A549 treated with AZD2906 at 1 μM for 4 hours (cell line): Measurements from ENCODE around the gene RAG1. TPM values are rescaled to one million over a fixed set of nuclear protein-coding genes. Genes with fewer than 3 reads are reported as not detected.

ENCODE experiments used
- total RNA-seq: library from RNA; stranded (reverse); fragments of 200-300 nt; extraction: Qiagen RNA extraction; gene quantifications from 5 replicates; pipeline ENCODE4 v1.2.3, GENCODE V29; 2022

The RAG1 gene
- total RNA-seq, result 0.10 to 0.71 TPM (median 0.39 TPM) in 5 replicates

DNA sequence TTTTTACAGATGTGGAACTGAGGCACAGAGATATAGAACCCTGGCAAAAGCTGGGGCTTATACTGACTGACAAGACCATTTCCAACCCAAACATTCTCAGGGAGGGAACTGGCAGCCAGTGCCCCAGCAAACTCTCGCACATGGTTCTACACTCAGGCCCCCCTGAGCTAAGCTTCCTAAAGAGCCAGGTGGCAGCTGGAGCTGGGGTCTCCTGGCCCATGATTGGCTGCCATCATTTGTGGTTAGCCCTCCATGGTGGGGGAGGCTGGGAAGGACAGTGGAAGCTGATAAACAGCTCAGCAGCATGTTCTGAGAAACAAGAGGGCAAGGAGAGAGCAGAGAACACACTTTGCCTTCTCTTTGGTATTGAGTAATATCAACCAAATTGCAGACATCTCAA, at the start of gene RAG1:
Gene RAG1, plus strand, starts transcription at position 314 of the 400 bp plus-strand sequence. CDS start 5,298 bp downstream, outside the sequence.

DNA sequence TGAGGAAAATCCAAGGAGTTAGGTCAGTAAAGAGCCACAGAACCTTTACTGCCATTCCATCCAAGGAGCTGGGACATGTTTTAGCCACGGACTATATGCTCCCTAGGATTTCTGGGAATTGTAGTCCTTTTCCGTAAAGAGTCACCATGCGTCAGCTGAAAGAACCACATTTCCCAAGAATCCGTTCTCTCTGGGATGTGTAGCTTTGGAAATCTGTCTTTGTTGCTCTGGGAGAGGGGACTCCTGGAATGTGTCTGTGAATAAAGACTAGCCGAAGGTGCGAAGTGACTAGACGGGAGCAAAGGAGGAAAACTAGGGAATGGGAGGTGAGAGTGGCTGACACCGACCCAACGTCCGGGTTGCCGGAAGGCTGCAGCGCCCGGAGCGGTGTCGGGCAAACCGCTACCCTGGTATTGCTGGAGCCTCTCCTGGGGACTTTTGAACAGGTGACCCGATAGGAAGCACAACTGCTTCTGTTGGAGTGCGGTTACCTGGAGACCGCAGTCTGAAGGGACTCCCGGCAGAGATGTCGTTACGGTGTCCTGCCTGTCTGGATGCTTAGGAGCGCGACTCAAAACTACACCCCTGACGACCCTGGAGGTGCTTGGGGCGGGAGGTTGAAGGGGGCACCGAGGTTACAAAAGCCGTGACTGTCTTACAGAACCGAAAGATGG, 26.6 kb downstream of the RAG1 start, which contains the start of gene IFTAP:
Gene IFTAP, plus strand, starts transcription at position 187 of the 674 bp plus-strand sequence. CDS start 15,602 bp downstream, outside the sequence.

DNA sequence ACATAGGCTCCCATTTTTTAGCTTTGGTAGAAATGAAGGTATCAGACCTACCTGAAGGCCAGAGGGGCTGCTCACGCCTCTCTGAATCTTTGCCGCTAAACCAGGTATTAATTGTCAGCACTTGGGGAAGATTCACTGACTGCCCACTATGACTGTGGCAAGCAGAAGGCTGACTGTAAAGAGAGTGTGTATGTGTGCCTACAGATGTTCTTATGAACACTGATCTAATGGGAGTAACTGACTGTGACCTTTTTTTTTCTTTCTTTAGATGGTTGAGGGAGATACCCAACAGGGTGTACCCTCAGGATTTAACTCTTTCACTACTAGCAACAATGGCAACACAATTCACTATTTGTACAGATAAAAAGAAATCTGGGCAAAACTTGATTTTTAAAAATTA, 30.2 kb downstream of the RAG1 start, which contains the start of gene RAG2:
Gene RAG2, minus strand, starts transcription at position 186 of the 400 bp plus-strand sequence. CDS start 4,068 bp downstream, outside the sequence.

Other genes with a start within 250 kb of the RAG1 start
- gene TRAF6, start 57.7 kb upstream of the RAG1 start, total RNA-seq, result 6.6 to 8.0 TPM (median 7.4 TPM) in 5 replicates
- gene IFTAP, start 26.5 kb downstream of the RAG1 start, total RNA-seq, result 14.9 to 16.7 TPM (median 16.3 TPM) in 5 replicates
- gene RAG2, start 30.2 kb downstream of the RAG1 start, total RNA-seq, result not detected in 5 replicates